Hepatocyte (in vitro differentiated cells): Measurements from ENCODE around the gene DDX41.

Experiments
- EZH2phosphoT487 ChIP-seq: fragments of 200-600 bp; sonication (generic); IDR thresholded peaks from one replicate; pipeline ENCODE4 v1.6.1; 2018; ENCODE audit warnings: antibody characterized with exemption, mild to moderate bottlenecking, low read depth, moderate library complexity; ENCODE audit not compliant: unreplicated experiment, severe bottlenecking
- TF ChIP-seq, protein P1 (sequence below): fragments of 200-600 bp; sonication (generic); IDR thresholded peaks from 2 replicates; pipeline ENCODE4 v1.5.1; 2016; ENCODE audit warnings: antibody characterized with exemption, mild to moderate bottlenecking; ENCODE audit not compliant: poor library complexity

DNA sequence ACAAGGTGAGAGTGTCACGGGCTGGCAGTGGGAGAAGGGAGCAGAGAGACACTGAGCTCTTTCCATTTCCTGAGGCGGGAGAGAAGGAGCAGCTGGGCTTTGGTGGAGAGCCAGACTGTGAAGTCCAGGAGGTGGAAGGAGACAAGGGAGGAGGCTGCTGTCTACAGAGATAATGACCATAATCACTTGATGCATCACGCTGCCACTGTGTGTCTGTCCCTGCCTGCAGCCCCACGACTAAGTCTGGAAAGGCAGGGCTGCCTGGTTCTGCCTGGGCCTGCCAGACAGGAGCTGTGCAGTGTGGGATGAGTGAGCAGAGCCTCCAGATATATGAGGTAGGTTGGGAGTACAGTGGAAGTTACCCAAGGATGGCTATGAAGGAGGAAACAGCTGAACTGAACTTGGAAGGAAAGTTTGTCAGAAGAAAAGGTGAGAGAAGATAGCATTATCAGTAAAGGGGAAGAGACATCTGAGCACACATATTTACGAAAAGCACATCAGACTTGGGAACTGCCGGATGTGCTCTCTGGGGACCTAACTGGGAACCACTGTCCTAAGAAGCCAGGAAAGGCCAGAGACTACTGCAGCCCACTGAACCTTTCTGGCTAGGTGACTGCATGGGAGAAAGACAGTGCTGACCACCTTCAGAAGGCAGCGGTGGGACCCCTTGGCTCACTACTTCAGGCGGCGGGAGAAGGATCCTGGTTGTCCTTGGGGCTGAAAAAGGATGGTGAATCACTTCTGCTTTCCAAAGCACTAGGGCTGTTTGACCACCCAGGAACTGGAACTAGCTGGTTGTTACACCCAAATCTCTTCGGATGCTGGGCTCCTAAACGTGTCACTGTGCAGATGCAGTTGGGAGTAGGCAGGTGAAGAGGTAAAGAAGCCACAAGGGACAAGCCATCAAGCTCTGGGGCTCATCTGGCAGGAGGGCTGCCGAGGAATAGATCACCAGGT, 12.8 kb upstream of the DDX41 start:
- TF ChIP-seq, protein P1, sequence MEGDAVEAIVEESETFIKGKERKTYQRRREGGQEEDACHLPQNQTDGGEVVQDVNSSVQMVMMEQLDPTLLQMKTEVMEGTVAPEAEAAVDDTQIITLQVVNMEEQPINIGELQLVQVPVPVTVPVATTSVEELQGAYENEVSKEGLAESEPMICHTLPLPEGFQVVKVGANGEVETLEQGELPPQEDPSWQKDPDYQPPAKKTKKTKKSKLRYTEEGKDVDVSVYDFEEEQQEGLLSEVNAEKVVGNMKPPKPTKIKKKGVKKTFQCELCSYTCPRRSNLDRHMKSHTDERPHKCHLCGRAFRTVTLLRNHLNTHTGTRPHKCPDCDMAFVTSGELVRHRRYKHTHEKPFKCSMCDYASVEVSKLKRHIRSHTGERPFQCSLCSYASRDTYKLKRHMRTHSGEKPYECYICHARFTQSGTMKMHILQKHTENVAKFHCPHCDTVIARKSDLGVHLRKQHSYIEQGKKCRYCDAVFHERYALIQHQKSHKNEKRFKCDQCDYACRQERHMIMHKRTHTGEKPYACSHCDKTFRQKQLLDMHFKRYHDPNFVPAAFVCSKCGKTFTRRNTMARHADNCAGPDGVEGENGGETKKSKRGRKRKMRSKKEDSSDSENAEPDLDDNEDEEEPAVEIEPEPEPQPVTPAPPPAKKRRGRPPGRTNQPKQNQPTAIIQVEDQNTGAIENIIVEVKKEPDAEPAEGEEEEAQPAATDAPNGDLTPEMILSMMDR = no peak
- no peak for TF ChIP-seq EZH2phosphoT487
